Loucy (cell line): ENCODE results near the gene RASGEF1B.

Source experiments
- EZH2phosphoT487 ChIP-seq: fragments of 200-600 bp; IDR thresholded peaks from 2 replicates; pipeline ENCODE4 v1.6.1; 2018; ENCODE audit warnings: antibody characterized with exemption, mild to moderate bottlenecking, moderate library complexity, borderline replicate concordance
- TF ChIP-seq, protein P1 (sequence below): fragments of 200-600 bp; sonication (generic); conservative IDR thresholded peaks from 2 replicates; pipeline ENCODE4 v1.5.1; 2014; ENCODE audit warnings: mild to moderate bottlenecking, antibody characterized with exemption, low read length

- TF ChIP-seq, protein P1, sequence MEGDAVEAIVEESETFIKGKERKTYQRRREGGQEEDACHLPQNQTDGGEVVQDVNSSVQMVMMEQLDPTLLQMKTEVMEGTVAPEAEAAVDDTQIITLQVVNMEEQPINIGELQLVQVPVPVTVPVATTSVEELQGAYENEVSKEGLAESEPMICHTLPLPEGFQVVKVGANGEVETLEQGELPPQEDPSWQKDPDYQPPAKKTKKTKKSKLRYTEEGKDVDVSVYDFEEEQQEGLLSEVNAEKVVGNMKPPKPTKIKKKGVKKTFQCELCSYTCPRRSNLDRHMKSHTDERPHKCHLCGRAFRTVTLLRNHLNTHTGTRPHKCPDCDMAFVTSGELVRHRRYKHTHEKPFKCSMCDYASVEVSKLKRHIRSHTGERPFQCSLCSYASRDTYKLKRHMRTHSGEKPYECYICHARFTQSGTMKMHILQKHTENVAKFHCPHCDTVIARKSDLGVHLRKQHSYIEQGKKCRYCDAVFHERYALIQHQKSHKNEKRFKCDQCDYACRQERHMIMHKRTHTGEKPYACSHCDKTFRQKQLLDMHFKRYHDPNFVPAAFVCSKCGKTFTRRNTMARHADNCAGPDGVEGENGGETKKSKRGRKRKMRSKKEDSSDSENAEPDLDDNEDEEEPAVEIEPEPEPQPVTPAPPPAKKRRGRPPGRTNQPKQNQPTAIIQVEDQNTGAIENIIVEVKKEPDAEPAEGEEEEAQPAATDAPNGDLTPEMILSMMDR, result no peak
- no peak for TF ChIP-seq EZH2phosphoT487
Measured at GRCh38 chr4:81518762-81519426, 47.2 kb upstream of the RASGEF1B start.
